HepG2 (cell line): ENCODE results near the gene SRRM4. TPM values are rescaled to one million over a fixed set of nuclear protein-coding genes. Genes with fewer than 3 reads are reported as not detected.

ENCODE experiments used
- ATAC-seq: fragments of 200-7000 bp; cut with Tn5 transposase; 3 replicates; pipeline ENCODE4 v1.9.1; 2020; ENCODE audit warnings: mild to moderate bottlenecking, moderate library complexity
- BruUV-seq: library from RNA; stranded (reverse); fragments of 400-500 nt; replicated peaks from 2 replicates; lab custom pipeline; 2021; lab: Mats Ljungman, UMichigan
- CTCF ChIA-PET: fragments of 300-600 bp; formaldehyde crosslinking; extraction: SDS; loops from one replicate; lab custom pipeline; 2021; ENCODE audit warnings: low total read pairs, inconsistent platforms, low intra/inter-chr PET ratio; lab: Yijun Ruan, JAX
- POLR2A ChIA-PET: fragments of 350-600 bp; sonication (Branson Sonifier 250); formaldehyde crosslinking; loops from one replicate; lab custom pipeline; 2020; ENCODE audit warnings: antibody characterized with exemption, inconsistent platforms; lab: Yijun Ruan, JAX
- DNase-seq: peaks from one replicate; pipeline ENCODE4 v3.0.0-alpha.2; 2015; ENCODE audit warnings: low spot score
- FAIRE-seq: peaks from 3 replicates; lab custom pipeline; 2011; peaks lifted over from hg19 to GRCh38; lab: Jason Lieb, UNC
- H2AFZ ChIP-seq: one replicate; pipeline ENCODE4 v1.6.1; 2011; ENCODE audit warnings: low read length, inconsistent platforms
- H3K27ac ChIP-seq: fragments of 300-600 bp; 3 replicates; pipeline ENCODE4 v1.8.0; 2011; ENCODE audit warnings: mixed run types, mild to moderate bottlenecking, mixed read lengths, low read length, inconsistent platforms; ENCODE audit not compliant: insufficient read depth; ENCODE audit errors: extremely low read length
- H3K27me3 ChIP-seq, 2 experiments: fragments of 200-600 bp in 1 of 2; 2 replicates in 1 of 2; 3 replicates in 1 of 2; pipeline versions ENCODE4 v1.6.0 to v1.8.0; 2011; ENCODE audit warnings: low read length in 2 of 2, mild to moderate bottlenecking in 2 of 2, moderate library complexity in 2 of 2, inconsistent platforms in 1 of 2; ENCODE audit not compliant: insufficient read depth in 2 of 2, control insufficient read depth in 1 of 2
- H3K36me3 ChIP-seq, 2 experiments: fragments of 200-600 bp in 1 of 2; replicated peaks in 1 of 2; 2 replicates in 1 of 2; 3 replicates in 1 of 2; pipeline versions ENCODE4 v1.5.1 to v1.8.0; 2011; ENCODE audit warnings: low read length in 2 of 2, inconsistent platforms in 1 of 2; ENCODE audit not compliant: insufficient read depth in 2 of 2, control insufficient read depth in 1 of 2
- H3K4me1 ChIP-seq: 2 replicates; pipeline ENCODE4 v1.5.1; 2012; ENCODE audit warnings: low read length, inconsistent platforms; ENCODE audit not compliant: insufficient read depth
- H3K4me2 ChIP-seq: 2 replicates; pipeline ENCODE4 v1.6.0; 2011; ENCODE audit warnings: low read depth, low read length, inconsistent platforms
- H3K4me3 ChIP-seq, 3 experiments: fragments of 200-600 bp in 1 of 3; sonication (generic), shearing (Covaris generic) in 1 of 3; replicated peaks in 1 of 3; 2 replicates each; pipeline ENCODE4 v1.5.1; 2011 to 2016; ENCODE audit warnings: low read length in 3 of 3, inconsistent platforms in 2 of 3, low read depth in 2 of 3, mild to moderate bottlenecking in 2 of 3, control low read depth in 1 of 3, mixed read lengths in 1 of 3; ENCODE audit not compliant: insufficient read depth in 1 of 3
- H3K79me2 ChIP-seq: one replicate; pipeline ENCODE4 v1.6.1; 2011; ENCODE audit warnings: low read length, inconsistent platforms; ENCODE audit not compliant: insufficient read depth
- H3K9ac ChIP-seq: 2 replicates; pipeline ENCODE4 v1.6.0; 2011; ENCODE audit warnings: mild to moderate bottlenecking, low read depth, low read length, inconsistent platforms; ENCODE audit not compliant: insufficient read depth
- H3K9me3 ChIP-seq: 2 replicates; pipeline ENCODE4 v1.5.1; 2012; ENCODE audit warnings: mild to moderate bottlenecking, low read length
- H4K20me1 ChIP-seq: 2 replicates; pipeline ENCODE4 v1.6.0; 2011; ENCODE audit warnings: inconsistent platforms, mild to moderate bottlenecking, low read length, moderate library complexity; ENCODE audit not compliant: insufficient read depth
- DNMT3B ChIP-seq: conservative IDR thresholded peaks from 2 replicates; pipeline ENCODE4 v1.6.1; 2016; ENCODE audit warnings: missing biosample characterization, control low read depth
- GATAD2A ChIP-seq: IDR thresholded peaks from 2 replicates; pipeline ENCODE4 v1.6.1; 2016
- GFI1 ChIP-seq: sonication (generic); formaldehyde crosslinking; IDR thresholded peaks from 2 replicates; pipeline ENCODE4 v1.5.0; 2020; ENCODE audit warnings: missing genetic modification reagents, mild to moderate bottlenecking, borderline replicate concordance
- GPBP1L1 ChIP-seq: sonication (generic); formaldehyde crosslinking; IDR thresholded peaks from 2 replicates; pipeline ENCODE4 v1.5.0; 2020; ENCODE audit warnings: mild to moderate bottlenecking, missing genetic modification reagents
- HDAC6 ChIP-seq: fragments of 200-600 bp; sonication (generic); IDR thresholded peaks from 2 replicates; pipeline ENCODE4 v1.7.0; 2017; ENCODE audit warnings: mild to moderate bottlenecking, antibody characterized with exemption, low read length, low read depth
- JUN ChIP-seq: sonication (generic); formaldehyde crosslinking; IDR thresholded peaks from 2 replicates; pipeline ENCODE4 v1.4.0; 2020; ENCODE audit warnings: mild to moderate bottlenecking, missing genetic modification reagents
- NBN ChIP-seq: fragments of 450-650 bp; conservative IDR thresholded peaks from 2 replicates; pipeline ENCODE4 v1.6.1; 2017
- PRDM15 ChIP-seq: sonication (generic); formaldehyde crosslinking; IDR thresholded peaks from 2 replicates; pipeline ENCODE4 v1.4.0; 2020; ENCODE audit warnings: missing genetic modification reagents
- RFX1 ChIP-seq: fragments of 450-650 bp; IDR thresholded peaks from 2 replicates; pipeline ENCODE4 v1.6.1; 2017
- RNF2 ChIP-seq: fragments of 450-650 bp; conservative IDR thresholded peaks from 2 replicates; pipeline ENCODE4 v1.6.1; 2016; ENCODE audit warnings: low read depth
- RNF219 ChIP-seq: sonication (generic); formaldehyde crosslinking; IDR thresholded peaks from 2 replicates; pipeline ENCODE4 v1.5.0; 2020; ENCODE audit warnings: mild to moderate bottlenecking, missing genetic modification reagents
- SMARCC2 ChIP-seq: fragments of 450-650 bp; IDR thresholded peaks from 2 replicates; pipeline ENCODE4 v1.6.1; 2017; ENCODE audit warnings: antibody characterized with exemption, mild to moderate bottlenecking
- SNAPC2 ChIP-seq: sonication (generic); formaldehyde crosslinking; IDR thresholded peaks from 2 replicates; pipeline ENCODE4 v1.8.1; 2022; ENCODE audit warnings: mild to moderate bottlenecking, missing genetic modification reagents
- TEF ChIP-seq: sonication (generic); formaldehyde crosslinking; IDR thresholded peaks from 2 replicates; pipeline ENCODE4 v1.5.0; 2020; ENCODE audit warnings: missing genetic modification reagents
- ZNF350 ChIP-seq: sonication (generic); formaldehyde crosslinking; IDR thresholded peaks from 2 replicates; pipeline ENCODE4 v1.4.0; 2020; ENCODE audit warnings: mild to moderate bottlenecking, low read depth, missing genetic modification reagents, borderline replicate concordance
- ZNF547 ChIP-seq: sonication (generic); formaldehyde crosslinking; IDR thresholded peaks from 2 replicates; pipeline ENCODE4 v1.5.1; 2020; ENCODE audit warnings: mild to moderate bottlenecking, missing genetic modification reagents
- ZNF790 ChIP-seq: sonication (generic); formaldehyde crosslinking; IDR thresholded peaks from 2 replicates; pipeline ENCODE4 v1.8.0; 2022; ENCODE audit warnings: missing genetic modification reagents, mild to moderate bottlenecking, borderline replicate concordance
- WGBS: methylation state at CpG from one replicate; pipeline ENCODE4 v1.1.6; 2017; ENCODE audit warnings: low lambda C conversion rate; 5-methylcytosine and 5-hydroxymethylcytosine counted together
- in situ Hi-C: cut with HindIII; loops from 2 replicates; pipeline ENCODE4 v1.10.0; 2017; ENCODE audit warnings: low pct_unique_long_range_greater_than_20kb; ENCODE audit not compliant: extremely low pct_ligation_motif_present
- intact Hi-C: fragments of 100-400 bp; cut with micrococcal nuclease; formaldehyde crosslinking; loops from one replicate; pipeline ENCODE4 v1.10.0; 2022; ENCODE audit not compliant: unreplicated experiment
- polyA plus RNA-seq, 8 experiments: library from polyadenylated mRNA; depleted of rRNA in 3 of 8; stranded (reverse) in 7 of 8; unstranded in 1 of 8; fragments of >200 nt; fragmentation: Illumina TruSeq in 4 of 8; extraction: Trizol in 4 of 8; gene quantifications; 2 replicates each; pipeline versions ENCODE4 v1.2.1 to v1.2.3, GENCODE V29; 2011 to 2016; ENCODE audit warnings: low read depth in 4 of 8, missing spikeins in 1 of 8, mixed read lengths in 1 of 8; ENCODE audit not compliant: insufficient read depth in 1 of 8
- total RNA-seq, 5 experiments: library from RNA; depleted of rRNA; stranded (reverse); fragments of >200 nt; fragmentation: Illumina TruSeq; extraction: Trizol; gene quantifications; 2 replicates each; pipeline ENCODE4 v1.2.3, GENCODE V29; 2016; ENCODE audit warnings: low read depth in 1 of 5

SRRM4 gene
- total and polyA plus RNA-seq, 2 of the 13 experiments (the other 11 are each of a cell fraction or from before 2014, with no cell fraction given): not detected

GRCh38 chr12:119156401-119157044 lies 175.2 kb downstream of the SRRM4 start (continued):
- TF ChIP-seq PRDM15: peak; percentile 89
- no peak for TF ChIP-seq DNMT3B (CRISPR knock-in tag)
- no peak for TF ChIP-seq SMARCC2
- no peak for TF ChIP-seq RNF2
- no peak for TF ChIP-seq SNAPC2 (CRISPR knock-in tag)

- DNase-seq (no peak), ATAC-seq (no peak), FAIRE-seq (no peak)
- POLR2A ChIA-PET: no interaction called here
- no peak overlapping the region for H2AFZ ChIP-seq
- H3K4me2 ChIP-seq: no peak overlapping the region
- H3K36me3 ChIP-seq: no peaks in the 10 kb centered on the region
- WGBS: no CpG with 5 or more reads among the region's 6 CpGs
- H3K9ac ChIP-seq: no peak overlapping the region
- CTCF ChIA-PET: no interaction called here
- in situ Hi-C loops (no loop called here), intact Hi-C loops (no loop called here)
- H3K4me3 ChIP-seq: no peak overlapping the region
- H3K4me1 ChIP-seq: no peaks in the 10 kb centered on the region
- no peak overlapping the region for H3K27ac ChIP-seq
- no peaks in the 10 kb centered on the region; the same call in 1 of the 2 replicates for H3K9me3 ChIP-seq
- H3K79me2 ChIP-seq: no peaks in the 10 kb centered on the region
- H4K20me1 ChIP-seq: no peaks in the 10 kb centered on the region
- BruUV-seq: no TSS peak
- no peaks in the 10 kb centered on the region; a peak in 1 of 5 replicates for H3K27me3 ChIP-seq
- TF ChIP-seq GFI1 (CRISPR knock-in tag) (no peak), ZNF350 (no peak), RFX1 (no peak), HDAC6 (no peak), ZNF790 (CRISPR knock-in tag) (no peak), RNF219 (no peak), NBN (no peak), TEF (CRISPR knock-in tag) (no peak), ZNF547 (CRISPR knock-in tag) (no peak), GATAD2A (CRISPR knock-in tag) (no peak), GPBP1L1 (CRISPR knock-in tag) (no peak), JUN (CRISPR knock-in tag) (no peak)
Observed at GRCh38 chr12:119157528-119157927, 176.2 kb downstream of the SRRM4 start.
